HG03432 (cell line): Measurements from ENCODE around the gene KIT.

Experiments used
- ATAC-seq: cut with Tn5 transposase; IDR thresholded peaks from one replicate; pipeline ENCODE4 v1.9.1; 2021; ENCODE audit warnings: mild to moderate bottlenecking, moderate library complexity; ENCODE audit not compliant: unreplicated experiment

The KIT gene

GRCh38 chr4:54659749-54660535 lies 2.2 kb downstream of the KIT start:
- no peak for ATAC-seq

GRCh38 chr4:54660591-54660990 lies 2.8 kb downstream of the KIT start:
- ATAC-seq, result no peak

GRCh38 chr4:54661169-54661568 lies 3.4 kb downstream of the KIT start:
- no peak for ATAC-seq

- ATAC-seq, result no peak
Observed at GRCh38 chr4:54661686-54662085, 3.9 kb downstream of the KIT start.

- no peak for ATAC-seq
Observed at GRCh38 chr4:54662123-54662522, 4.4 kb downstream of the KIT start.

- no peak for ATAC-seq
Observed at GRCh38 chr4:54662901-54663585, 5.3 kb downstream of the KIT start.

- ATAC-seq, result no peak
Observed at GRCh38 chr4:54664400-54664799, 6.6 kb downstream of the KIT start.

GRCh38 chr4:54668014-54668611 lies 10.4 kb downstream of the KIT start:
- ATAC-seq, result no peak

GRCh38 chr4:54669831-54670230 lies 12.1 kb downstream of the KIT start:
- no peak for ATAC-seq

GRCh38 chr4:54675721-54676461 lies 18.1 kb downstream of the KIT start:
- no peak for ATAC-seq

- ATAC-seq, result no peak
Observed at GRCh38 chr4:54676658-54677057, 18.9 kb downstream of the KIT start.

- ATAC-seq, result no peak
Observed at GRCh38 chr4:54677416-54677815, 19.7 kb downstream of the KIT start.

GRCh38 chr4:54677853-54678650 lies 20.3 kb downstream of the KIT start:
- ATAC-seq, result no peak

GRCh38 chr4:54678826-54679225 lies 21.1 kb downstream of the KIT start:
- ATAC-seq, result no peak

GRCh38 chr4:54679813-54680212 lies 22.1 kb downstream of the KIT start:
- ATAC-seq, result no peak

- ATAC-seq, result peak; percentile 63
Observed at GRCh38 chr4:54683616-54684346, 26.0 kb downstream of the KIT start.

- ATAC-seq, result no peak
Observed at GRCh38 chr4:54685810-54686209, 28.1 kb downstream of the KIT start.

GRCh38 chr4:54687887-54688841 lies 30.4 kb downstream of the KIT start:
- peak; percentile 45 for ATAC-seq

GRCh38 chr4:54695337-54695736 lies 37.6 kb downstream of the KIT start:
- no peak for ATAC-seq
